ENCODE results near the gene TULP3.

Gene TULP3

GRCh38 chr12:2970744-2971143 lies 80.1 kb downstream of the TULP3 start:
- no peak for DNase-seq (ENCODE audit: low read depth in 2 of 2)

GRCh38 chr12:2973566-2973965 lies 82.9 kb downstream of the TULP3 start:
- DNase-seq (ENCODE audit: low read depth in 2 of 2): no peak

- DNase-seq (ENCODE audit: low read depth in 2 of 2): no peak
These were observed 83.9 kb downstream of the TULP3 start for GRCh38 chr12:2974560-2974971.

- no peak for DNase-seq (ENCODE audit: low read depth in 2 of 2)
These were observed 85.9 kb downstream of the TULP3 start for GRCh38 chr12:2976581-2976996.

GRCh38 chr12:2977776-2978175 lies 87.1 kb downstream of the TULP3 start:
- no peak for DNase-seq (ENCODE audit: low read depth in 2 of 2)

GRCh38 chr12:2979806-2980205 lies 89.1 kb downstream of the TULP3 start:
- DNase-seq (ENCODE audit: low read depth in 2 of 2): no peak

- no peak for DNase-seq (ENCODE audit: low read depth in 2 of 2)
These were observed 89.9 kb downstream of the TULP3 start for GRCh38 chr12:2980630-2981029.

- DNase-seq (ENCODE audit: low read depth in 2 of 2): no peak
These were observed 91.7 kb downstream of the TULP3 start for GRCh38 chr12:2982361-2982760.

- no peak for DNase-seq (ENCODE audit: low read depth in 2 of 2)
These were observed 93.6 kb downstream of the TULP3 start for GRCh38 chr12:2984249-2984648.

- DNase-seq (ENCODE audit: low read depth in 2 of 2): no peak
These were observed 94.0 kb downstream of the TULP3 start for GRCh38 chr12:2984698-2985097.

- DNase-seq (ENCODE audit: low read depth in 2 of 2): no peak
These were observed 96.2 kb downstream of the TULP3 start for GRCh38 chr12:2986876-2987275.

GRCh38 chr12:2988494-2988893 lies 97.8 kb downstream of the TULP3 start:
- no peak for DNase-seq (ENCODE audit: low read depth in 2 of 2)

All from fibroblast of skin of left biceps (primary cell).